HEK293 (cell line): ENCODE results near the gene NEK2.

ENCODE experiments used
- CTCF ChIA-PET: fragments of 350-600 bp; formaldehyde crosslinking; extraction: SDS; loops from one replicate; lab custom pipeline; 2021; ENCODE audit warnings: antibody characterized with exemption; lab: Yijun Ruan, JAX
- POLR2A ChIA-PET: fragments of 300-600 bp; formaldehyde crosslinking; extraction: SDS; loops from one replicate; lab custom pipeline; 2020; ENCODE audit warnings: antibody characterized with exemption, inconsistent platforms; lab: Yijun Ruan, JAX
- H3K27ac ChIP-seq: fragments of 200-500 bp; sonication (Bioruptor generic); 2 replicates; pipeline ENCODE4 v1.5.1; 2014; ENCODE audit warnings: low read depth, low read length, control low read depth, inconsistent platforms; ENCODE audit errors: extremely low read depth
- H3K36me3 ChIP-seq, 2 experiments: fragments of 200-500 bp in 1 of 2; sonication (Bioruptor generic) in 1 of 2; 1 replicate in 1 of 2; 2 replicates in 1 of 2; pipeline ENCODE4 v1.5.1; 2014 to 2017; ENCODE audit warnings: inconsistent platforms in 2 of 2, low read length in 2 of 2; ENCODE audit not compliant: control insufficient read depth in 2 of 2, insufficient read depth in 1 of 2
- H3K4me1 ChIP-seq: fragments of 200-500 bp; sonication (Bioruptor generic); 2 replicates; pipeline ENCODE4 v1.5.1; 2014; ENCODE audit warnings: mild to moderate bottlenecking, low read length, inconsistent platforms; ENCODE audit not compliant: control insufficient read depth, insufficient read depth
- H3K4me3 ChIP-seq: 2 replicates; pipeline ENCODE4 v1.5.1; 2011; ENCODE audit warnings: low read depth, mild to moderate bottlenecking, control low read depth, low read length, moderate library complexity
- H3K9me3 ChIP-seq: fragments of 200-500 bp; sonication (Bioruptor generic); 2 replicates; pipeline ENCODE4 v1.5.1; 2014; ENCODE audit warnings: low read depth, low read length, inconsistent platforms; ENCODE audit not compliant: control insufficient read depth, insufficient read depth
- IKZF3 ChIP-seq: fragments of 450-650 bp; IDR thresholded peaks from 2 replicates; pipeline ENCODE4 v1.5.0; 2018; ENCODE audit warnings: missing biosample characterization, mild to moderate bottlenecking, missing genetic modification characterization, moderate library complexity
- SETDB1 ChIP-seq: IDR thresholded peaks from one replicate; pipeline ENCODE4 v1.6.1; 2017; ENCODE audit warnings: mild to moderate bottlenecking, low read length, moderate library complexity, mixed read lengths; ENCODE audit not compliant: insufficient read length
- SP7 ChIP-seq: fragments of 450-650 bp; formaldehyde crosslinking; IDR thresholded peaks from 2 replicates; pipeline ENCODE4 v1.5.1; 2016; ENCODE audit warnings: missing biosample characterization, missing genetic modification characterization
- YY1 ChIP-seq: fragments of 450-650 bp; formaldehyde crosslinking; IDR thresholded peaks from 2 replicates; pipeline ENCODE4 v1.5.1; 2018; ENCODE audit warnings: missing biosample characterization, missing genetic modification characterization
- ZBTB20 ChIP-seq: fragments of 450-650 bp; formaldehyde crosslinking; IDR thresholded peaks from 2 replicates; pipeline ENCODE4 v1.5.1; 2016; ENCODE audit warnings: missing biosample characterization, missing genetic modification characterization
- ZNF133 ChIP-seq: fragments of 450-650 bp; formaldehyde crosslinking; IDR thresholded peaks from 2 replicates; pipeline ENCODE4 v1.5.1; 2016; ENCODE audit warnings: missing biosample characterization, missing genetic modification characterization
- ZNF223 ChIP-seq: fragments of 450-650 bp; formaldehyde crosslinking; IDR thresholded peaks from 2 replicates; pipeline ENCODE4 v1.5.1; 2016; ENCODE audit warnings: missing biosample characterization, missing genetic modification characterization
- ZNF391 ChIP-seq: fragments of 450-650 bp; formaldehyde crosslinking; IDR thresholded peaks from 2 replicates; pipeline ENCODE4 v1.5.1; 2016; ENCODE audit warnings: low read depth, missing biosample characterization, missing genetic modification characterization, borderline replicate concordance
- ZNF529 ChIP-seq: fragments of 450-650 bp; formaldehyde crosslinking; IDR thresholded peaks from 2 replicates; pipeline ENCODE4 v1.5.1; 2017; ENCODE audit warnings: missing genetic modification characterization, missing biosample characterization; ENCODE audit not compliant: insufficient replicate concordance
- ZNF558 ChIP-seq: fragments of 450-650 bp; formaldehyde crosslinking; IDR thresholded peaks from 2 replicates; pipeline ENCODE4 v1.5.1; 2016; ENCODE audit warnings: missing biosample characterization, missing genetic modification characterization
- ZNF623 ChIP-seq: fragments of 450-650 bp; formaldehyde crosslinking; IDR thresholded peaks from 2 replicates; pipeline ENCODE4 v1.5.1; 2016; ENCODE audit warnings: missing biosample characterization, missing genetic modification characterization
- ZNF664 ChIP-seq: fragments of 450-650 bp; formaldehyde crosslinking; IDR thresholded peaks from 2 replicates; pipeline ENCODE4 v1.5.1; 2016; ENCODE audit warnings: missing biosample characterization, missing genetic modification characterization
- ZNF76 ChIP-seq: fragments of 450-650 bp; formaldehyde crosslinking; IDR thresholded peaks from 2 replicates; pipeline ENCODE4; 2016; ENCODE audit warnings: low read depth, missing biosample characterization, missing genetic modification characterization, borderline replicate concordance
- TF ChIP-seq, protein P1 (sequence below): fragments of 450-650 bp; formaldehyde crosslinking; IDR thresholded peaks from 2 replicates; pipeline ENCODE4 v1.5.1; 2016; ENCODE audit warnings: missing biosample characterization, missing genetic modification characterization
- TF ChIP-seq, protein P2 (sequence below): fragments of 450-650 bp; formaldehyde crosslinking; IDR thresholded peaks from 2 replicates; pipeline ENCODE4 v1.5.1; 2016; ENCODE audit warnings: missing biosample characterization, missing genetic modification characterization, borderline replicate concordance
- TF ChIP-seq, protein P3 (sequence below): fragments of 450-650 bp; formaldehyde crosslinking; IDR thresholded peaks from 2 replicates; pipeline ENCODE4 v1.5.1; 2016; ENCODE audit warnings: missing biosample characterization, missing genetic modification characterization

NEK2 gene

DNA sequence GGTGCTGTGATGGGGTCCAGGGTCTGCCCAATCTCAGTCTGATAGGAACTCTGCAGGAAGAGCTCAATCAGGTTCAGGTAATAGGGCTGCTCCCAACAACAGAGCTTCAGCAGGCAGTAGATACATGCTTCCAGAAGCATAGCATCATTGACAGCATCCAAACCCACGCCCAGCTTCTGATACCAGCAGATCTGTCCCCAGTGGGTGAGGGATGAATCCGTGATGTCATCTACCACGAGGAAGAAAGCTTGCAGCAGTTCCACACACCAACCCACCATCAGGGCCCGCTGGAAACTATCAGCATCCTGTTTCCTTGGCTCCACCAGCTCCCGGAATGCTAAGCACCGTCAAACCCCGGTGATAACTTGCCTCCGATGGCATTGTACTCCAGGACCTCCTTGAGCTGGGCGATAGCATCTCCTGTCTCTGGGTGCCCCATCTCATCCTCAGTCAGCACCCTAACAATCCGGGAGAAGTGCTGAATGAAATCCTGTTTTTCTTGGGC is 14.7 kb downstream of the NEK2 start:
- POLR2A ChIA-PET, result no interaction called here
- H3K4me3 ChIP-seq, result no peak overlapping the region
- TF ChIP-seq ZNF623 (tag by site-specific recombination) (no peak), ZNF391 (tag by site-specific recombination) (no peak), ZNF76 (no peak), IKZF3 (no peak), ZNF664 (tag by site-specific recombination) (no peak), ZNF529 (tag by site-specific recombination) (no peak), ZNF223 (tag by site-specific recombination) (no peak), SP7 (no peak)
- TF ChIP-seq, all 188 proteins: peak for 0
- H3K4me1 ChIP-seq, result no peaks in the 10 kb centered on the region
- CTCF ChIA-PET, result interaction anchor here (0.6 kb wide), 1 partner anchor 145 kb away, joined by 3 read pairs; no protein-coding TSS in a partner anchor
- H3K27ac ChIP-seq, result no peak overlapping the region
- no peaks in the 10 kb centered on the region for H3K9me3 ChIP-seq
- peaks cover 5 to 34% of the 10 kb centered on the region in 2 experiments; a peak in 2 of 3 replicates for H3K36me3 ChIP-seq

DNA sequence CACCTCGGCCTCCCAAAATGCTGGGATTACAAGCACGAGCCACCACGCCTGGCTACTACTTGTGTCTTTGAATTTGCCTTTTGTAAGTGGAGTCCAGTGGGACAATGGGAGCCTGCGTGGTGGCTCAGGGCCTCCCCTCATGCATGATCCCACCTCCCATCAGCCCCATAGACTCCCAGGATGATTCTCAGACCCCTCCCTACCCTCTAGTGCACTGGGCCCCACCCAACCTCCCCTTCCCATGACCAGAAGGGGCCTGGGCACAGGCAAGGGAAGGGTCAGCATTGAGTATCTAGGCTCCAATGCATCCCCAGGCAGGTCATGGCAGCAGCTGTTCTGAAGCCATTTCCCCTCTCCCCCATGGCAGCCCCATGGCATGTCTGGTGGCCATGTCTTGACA is 18.7 kb downstream of the NEK2 start:
- TF ChIP-seq, protein P1, sequence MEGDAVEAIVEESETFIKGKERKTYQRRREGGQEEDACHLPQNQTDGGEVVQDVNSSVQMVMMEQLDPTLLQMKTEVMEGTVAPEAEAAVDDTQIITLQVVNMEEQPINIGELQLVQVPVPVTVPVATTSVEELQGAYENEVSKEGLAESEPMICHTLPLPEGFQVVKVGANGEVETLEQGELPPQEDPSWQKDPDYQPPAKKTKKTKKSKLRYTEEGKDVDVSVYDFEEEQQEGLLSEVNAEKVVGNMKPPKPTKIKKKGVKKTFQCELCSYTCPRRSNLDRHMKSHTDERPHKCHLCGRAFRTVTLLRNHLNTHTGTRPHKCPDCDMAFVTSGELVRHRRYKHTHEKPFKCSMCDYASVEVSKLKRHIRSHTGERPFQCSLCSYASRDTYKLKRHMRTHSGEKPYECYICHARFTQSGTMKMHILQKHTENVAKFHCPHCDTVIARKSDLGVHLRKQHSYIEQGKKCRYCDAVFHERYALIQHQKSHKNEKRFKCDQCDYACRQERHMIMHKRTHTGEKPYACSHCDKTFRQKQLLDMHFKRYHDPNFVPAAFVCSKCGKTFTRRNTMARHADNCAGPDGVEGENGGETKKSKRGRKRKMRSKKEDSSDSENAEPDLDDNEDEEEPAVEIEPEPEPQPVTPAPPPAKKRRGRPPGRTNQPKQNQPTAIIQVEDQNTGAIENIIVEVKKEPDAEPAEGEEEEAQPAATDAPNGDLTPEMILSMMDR (tag by site-specific recombination), result no peak
- TF ChIP-seq ZBTB20 (tag by site-specific recombination), result no peak
- TF ChIP-seq, protein P2, sequence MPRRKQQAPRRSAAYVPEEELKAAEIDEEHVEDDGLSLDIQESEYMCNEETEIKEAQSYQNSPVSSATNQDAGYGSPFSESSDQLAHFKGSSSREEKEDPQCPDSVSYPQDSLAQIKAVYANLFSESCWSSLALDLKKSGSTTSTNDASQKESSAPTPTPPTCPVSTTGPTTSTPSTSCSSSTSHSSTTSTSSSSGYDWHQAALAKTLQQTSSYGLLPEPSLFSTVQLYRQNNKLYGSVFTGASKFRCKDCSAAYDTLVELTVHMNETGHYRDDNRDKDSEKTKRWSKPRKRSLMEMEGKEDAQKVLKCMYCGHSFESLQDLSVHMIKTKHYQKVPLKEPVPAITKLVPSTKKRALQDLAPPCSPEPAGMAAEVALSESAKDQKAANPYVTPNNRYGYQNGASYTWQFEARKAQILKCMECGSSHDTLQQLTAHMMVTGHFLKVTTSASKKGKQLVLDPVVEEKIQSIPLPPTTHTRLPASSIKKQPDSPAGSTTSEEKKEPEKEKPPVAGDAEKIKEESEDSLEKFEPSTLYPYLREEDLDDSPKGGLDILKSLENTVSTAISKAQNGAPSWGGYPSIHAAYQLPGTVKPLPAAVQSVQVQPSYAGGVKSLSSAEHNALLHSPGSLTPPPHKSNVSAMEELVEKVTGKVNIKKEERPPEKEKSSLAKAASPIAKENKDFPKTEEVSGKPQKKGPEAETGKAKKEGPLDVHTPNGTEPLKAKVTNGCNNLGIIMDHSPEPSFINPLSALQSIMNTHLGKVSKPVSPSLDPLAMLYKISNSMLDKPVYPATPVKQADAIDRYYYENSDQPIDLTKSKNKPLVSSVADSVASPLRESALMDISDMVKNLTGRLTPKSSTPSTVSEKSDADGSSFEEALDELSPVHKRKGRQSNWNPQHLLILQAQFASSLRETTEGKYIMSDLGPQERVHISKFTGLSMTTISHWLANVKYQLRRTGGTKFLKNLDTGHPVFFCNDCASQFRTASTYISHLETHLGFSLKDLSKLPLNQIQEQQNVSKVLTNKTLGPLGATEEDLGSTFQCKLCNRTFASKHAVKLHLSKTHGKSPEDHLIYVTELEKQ (tag by site-specific recombination), result no peak
- TF ChIP-seq SETDB1, result no peak
- TF ChIP-seq, protein P3, sequence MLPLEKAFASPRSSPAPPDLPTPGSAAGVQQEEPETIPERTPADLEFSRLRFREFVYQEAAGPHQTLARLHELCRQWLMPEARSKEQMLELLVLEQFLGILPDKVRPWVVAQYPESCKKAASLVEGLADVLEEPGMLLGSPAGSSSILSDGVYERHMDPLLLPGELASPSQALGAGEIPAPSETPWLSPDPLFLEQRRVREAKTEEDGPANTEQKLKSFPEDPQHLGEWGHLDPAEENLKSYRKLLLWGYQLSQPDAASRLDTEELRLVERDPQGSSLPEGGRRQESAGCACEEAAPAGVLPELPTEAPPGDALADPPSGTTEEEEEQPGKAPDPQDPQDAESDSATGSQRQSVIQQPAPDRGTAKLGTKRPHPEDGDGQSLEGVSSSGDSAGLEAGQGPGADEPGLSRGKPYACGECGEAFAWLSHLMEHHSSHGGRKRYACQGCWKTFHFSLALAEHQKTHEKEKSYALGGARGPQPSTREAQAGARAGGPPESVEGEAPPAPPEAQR (tag by site-specific recombination), result no peak
- no peak for TF ChIP-seq YY1 (tag by site-specific recombination)
- TF ChIP-seq ZNF133 (tag by site-specific recombination), result no peak
- TF ChIP-seq ZNF558, result no peak
- CTCF ChIA-PET, result interaction anchor here (2.9 to 7.6 kb wide), 3 partner anchors 10 to 333 kb away, joined by 13 to 73 read pairs (median 19); no protein-coding TSS in a partner anchor
- Histone ChIP-seq H3K36me3 (no peaks in the 10 kb centered on the region), H3K27ac (no peak overlapping the region), H3K9me3 (no peaks in the 10 kb centered on the region), H3K4me1 (0 out of 2 replicates have a peak, but pooled peaks cover 4% of the 10 kb centered on the region), H3K4me3 (no peak overlapping the region)
- POLR2A ChIA-PET, result interaction anchor here (1.0 kb wide), 1 partner anchor 78 kb away, joined by 4 read pairs; the partner anchor contains the start of gene SLC30A1
